Tibial nerve (tissue), 3 donors: Measurements from ENCODE around the gene MMADHC.

ENCODE experiments used
- POLR2A ChIP-seq, 2 donors: fragments of 450-650 bp; IDR thresholded peaks; one replicate each; pipeline ENCODE4 v1.6.1; 2017; ENCODE audit warnings: antibody characterized with exemption in 2 of 2, mild to moderate bottlenecking in 2 of 2, moderate library complexity in 2 of 2
- TF ChIP-seq, protein P1 (sequence below), 5 experiments: fragments of 200-600 bp in 3 of 5; fragments of 450-650 bp in 2 of 5; sonication (generic) in 3 of 5; IDR thresholded peaks; one replicate each; pipeline ENCODE4 v1.5.1; 2016 to 2019; ENCODE audit warnings: antibody characterized with exemption in 5 of 5, mild to moderate bottlenecking in 3 of 5, moderate library complexity in 2 of 5

DNA sequence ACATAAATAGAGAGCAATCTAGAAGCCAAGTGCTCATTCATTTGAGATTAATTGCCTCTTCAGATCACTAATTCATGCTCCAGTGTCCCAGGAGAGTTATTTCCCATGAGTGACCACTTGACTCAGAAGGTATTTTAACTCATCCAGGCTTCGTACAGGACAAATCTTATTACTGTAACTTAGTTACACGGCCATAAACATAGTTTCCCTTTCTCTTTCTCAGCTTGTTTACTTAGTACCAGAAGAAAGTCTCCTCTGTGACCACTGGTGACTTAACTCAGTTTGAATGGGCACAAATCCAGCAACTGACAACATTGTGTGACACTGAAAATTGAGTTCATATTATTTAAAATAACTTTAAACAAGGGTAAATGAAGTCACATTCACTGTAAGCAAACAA is 25.3 kb downstream of the MMADHC start:
- TF ChIP-seq, protein P1, sequence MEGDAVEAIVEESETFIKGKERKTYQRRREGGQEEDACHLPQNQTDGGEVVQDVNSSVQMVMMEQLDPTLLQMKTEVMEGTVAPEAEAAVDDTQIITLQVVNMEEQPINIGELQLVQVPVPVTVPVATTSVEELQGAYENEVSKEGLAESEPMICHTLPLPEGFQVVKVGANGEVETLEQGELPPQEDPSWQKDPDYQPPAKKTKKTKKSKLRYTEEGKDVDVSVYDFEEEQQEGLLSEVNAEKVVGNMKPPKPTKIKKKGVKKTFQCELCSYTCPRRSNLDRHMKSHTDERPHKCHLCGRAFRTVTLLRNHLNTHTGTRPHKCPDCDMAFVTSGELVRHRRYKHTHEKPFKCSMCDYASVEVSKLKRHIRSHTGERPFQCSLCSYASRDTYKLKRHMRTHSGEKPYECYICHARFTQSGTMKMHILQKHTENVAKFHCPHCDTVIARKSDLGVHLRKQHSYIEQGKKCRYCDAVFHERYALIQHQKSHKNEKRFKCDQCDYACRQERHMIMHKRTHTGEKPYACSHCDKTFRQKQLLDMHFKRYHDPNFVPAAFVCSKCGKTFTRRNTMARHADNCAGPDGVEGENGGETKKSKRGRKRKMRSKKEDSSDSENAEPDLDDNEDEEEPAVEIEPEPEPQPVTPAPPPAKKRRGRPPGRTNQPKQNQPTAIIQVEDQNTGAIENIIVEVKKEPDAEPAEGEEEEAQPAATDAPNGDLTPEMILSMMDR (IDR thresholded peaks at IDR 0.05), result no peak
- TF ChIP-seq POLR2A (IDR thresholded peaks at IDR 0.05), result no peak
